SU-DHL-6 (cell line): ENCODE results near the gene SNX10.

Experiments
- H2AFZ ChIP-seq: fragments of 200-600 bp; sonication (generic); 2 replicates; pipeline ENCODE4 v1.6.1; 2014; ENCODE audit warnings: low read depth, mild to moderate bottlenecking, moderate library complexity, mixed read lengths, antibody characterized with exemption, low read length; ENCODE audit not compliant: severe bottlenecking
- H3F3A ChIP-seq: fragments of 200-600 bp; shearing (Covaris generic); 2 replicates; pipeline ENCODE4 v1.6.0; 2016; ENCODE audit warnings: antibody characterized with exemption, mild to moderate bottlenecking; ENCODE audit not compliant: insufficient read depth
- H3K27ac ChIP-seq: fragments of 200-600 bp; sonication (generic); 2 replicates; pipeline ENCODE4 v1.5.1; 2016; ENCODE audit warnings: low read depth, mild to moderate bottlenecking, low read length, moderate library complexity, mixed read lengths
- H3K27me3 ChIP-seq: fragments of 200-600 bp; sonication (generic), shearing (Covaris generic); 2 replicates; pipeline ENCODE4 v1.6.0; 2014; ENCODE audit warnings: mild to moderate bottlenecking, low read length
- H3K36me3 ChIP-seq: fragments of 200-600 bp; sonication (generic); 2 replicates; pipeline ENCODE4 v1.6.1; 2014; ENCODE audit warnings: mild to moderate bottlenecking, low read length, mixed read lengths
- H3K4me2 ChIP-seq: fragments of 300-600, 200-600 bp; shearing (Covaris generic), sonication (generic); 2 replicates; pipeline ENCODE4 v1.6.0; 2014; ENCODE audit warnings: low read length, low read depth, mild to moderate bottlenecking; ENCODE audit not compliant: poor library complexity, severe bottlenecking
- H3K4me3 ChIP-seq: fragments of 200-600 bp; sonication (generic); 2 replicates; pipeline ENCODE4 v1.5.1; 2014; ENCODE audit warnings: antibody characterized with exemption, low read length, mild to moderate bottlenecking, mixed read lengths; ENCODE audit not compliant: insufficient read depth, poor library complexity, severe bottlenecking
- H3K79me2 ChIP-seq: fragments of 200-600 bp; sonication (generic); 2 replicates; pipeline ENCODE4 v1.6.1; 2014; ENCODE audit warnings: mild to moderate bottlenecking, low read length, moderate library complexity; ENCODE audit not compliant: insufficient read depth
- H3K9ac ChIP-seq: fragments of 200-600 bp; sonication (generic); 2 replicates; pipeline ENCODE4 v1.7.0; 2014; ENCODE audit warnings: mild to moderate bottlenecking, low read length
- H3K9me2 ChIP-seq: fragments of 200-600 bp; sonication (generic); replicated peaks from 2 replicates; pipeline ENCODE4 v1.6.1; 2014; ENCODE audit warnings: low read length; ENCODE audit not compliant: insufficient read depth
- H3K9me3 ChIP-seq: fragments of 200-600 bp; sonication (generic); 2 replicates; pipeline ENCODE4 v1.6.1; 2014; ENCODE audit warnings: low read length, mixed read lengths; ENCODE audit not compliant: insufficient read depth
- H4K20me1 ChIP-seq: fragments of 200-600 bp; sonication (generic); 2 replicates; pipeline ENCODE4 v1.6.1; 2014; ENCODE audit warnings: low read depth, mild to moderate bottlenecking, antibody characterized with exemption, low read length, moderate library complexity, mixed read lengths
- CTCF ChIP-seq: fragments of 200-600 bp; sonication (generic); IDR thresholded peaks from one replicate; pipeline ENCODE4 v1.5.1; 2017; ENCODE audit warnings: antibody characterized with exemption, mild to moderate bottlenecking, low read length, moderate library complexity; ENCODE audit not compliant: insufficient read depth, poor library complexity, severe bottlenecking
- EZH2phosphoT487 ChIP-seq: fragments of 200-600 bp; sonication (generic), shearing (Covaris generic); conservative IDR thresholded peaks from 2 replicates; pipeline ENCODE4 v1.6.1; 2018; ENCODE audit warnings: mild to moderate bottlenecking, antibody characterized with exemption, low read length, moderate library complexity, mixed read lengths

Gene SNX10

GRCh38 chr7:26397332-26397731, 105.7 kb downstream of the SNX10 start:
- Histone ChIP-seq H3K9me3 (no peaks in the 10 kb centered on the region), H4K20me1 (no peaks in the 10 kb centered on the region), H2AFZ (no peak overlapping the region), H3K4me3 (no peak overlapping the region), H3K9ac (peak overlapping the region; percentile 65; the same call in 1 of the 2 replicates), H3K36me3 (no peaks in the 10 kb centered on the region), H3K27me3 (no peaks in the 10 kb centered on the region), H3K27ac (peak overlapping the region; percentile 91; the same call in 1 of the 2 replicates), H3K79me2 (no peaks in the 10 kb centered on the region), H3K4me2 (peak overlapping the region; percentile 87), H3F3A (peaks cover 27% of the 10 kb centered on the region), H3K9me2 (no peaks in the 10 kb centered on the region)
- TF ChIP-seq CTCF: no peak
- TF ChIP-seq EZH2phosphoT487: no peak

DNA sequence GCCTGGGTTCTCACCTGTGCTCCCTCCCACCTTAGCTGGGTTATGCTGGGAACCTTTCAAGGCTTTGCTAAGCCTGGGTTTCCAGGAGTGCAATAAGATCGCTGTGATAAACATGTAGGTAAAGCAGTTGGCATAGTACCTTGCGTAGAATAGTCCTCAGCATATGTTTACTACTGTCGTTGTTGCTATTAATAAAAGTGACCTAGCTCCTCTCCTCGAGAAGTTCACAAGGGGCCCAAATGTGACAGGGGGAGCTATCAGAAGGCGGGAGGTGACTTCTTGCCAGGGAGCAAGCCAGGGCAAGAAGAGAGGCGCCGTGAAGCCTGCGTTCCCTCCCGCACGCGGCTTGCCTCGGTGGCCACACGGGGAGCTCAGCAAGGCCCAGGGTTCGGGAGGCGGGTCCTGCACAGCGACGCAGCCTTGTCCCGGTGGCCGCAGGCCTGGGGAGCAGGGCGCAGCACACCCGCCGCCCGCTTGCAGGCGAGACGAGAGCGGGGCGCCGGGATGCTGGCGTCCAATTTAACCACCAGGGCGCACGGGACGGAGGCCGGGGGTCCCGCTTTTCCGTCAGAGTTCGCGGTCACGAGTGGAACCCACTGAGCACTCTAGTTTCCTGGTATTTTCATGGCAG, 106.2 kb downstream of the SNX10 start:
- no peaks in the 10 kb centered on the region for H3K36me3 ChIP-seq
- H2AFZ ChIP-seq: peak overlapping the region; percentile 92
- peak overlapping the region; percentile 65 for H3K9ac ChIP-seq
- H3K9me3 ChIP-seq: no peaks in the 10 kb centered on the region
- peak overlapping the region; percentile 51 for H3K4me3 ChIP-seq
- H4K20me1 ChIP-seq: no peaks in the 10 kb centered on the region
- peak overlapping the region; percentile 91 for H3K27ac ChIP-seq
- H3K9me2 ChIP-seq: no peaks in the 10 kb centered on the region
- no peaks in the 10 kb centered on the region for H3K79me2 ChIP-seq
- no peaks in the 10 kb centered on the region for H3K27me3 ChIP-seq
- peak overlapping the region; percentile 87 for H3K4me2 ChIP-seq
- TF ChIP-seq EZH2phosphoT487: no peak
- no peak for TF ChIP-seq CTCF
- H3F3A ChIP-seq: peaks cover 27% of the 10 kb centered on the region

GRCh38 chr7:26398427-26398755, 106.7 kb downstream of the SNX10 start:
- Histone ChIP-seq H3K27ac (peak overlapping the region; percentile 91), H3K4me2 (peak overlapping the region; percentile 87), H3K9ac (peak overlapping the region; percentile 65), H3F3A (peaks cover 27% of the 10 kb centered on the region), H3K36me3 (no peaks in the 10 kb centered on the region), H3K79me2 (no peaks in the 10 kb centered on the region), H3K9me2 (no peaks in the 10 kb centered on the region), H3K27me3 (no peaks in the 10 kb centered on the region), H3K9me3 (no peaks in the 10 kb centered on the region), H4K20me1 (no peaks in the 10 kb centered on the region), H2AFZ (peak overlapping the region; percentile 92), H3K4me3 (peak overlapping the region; percentile 51)
- no peak for TF ChIP-seq CTCF
- TF ChIP-seq EZH2phosphoT487: no peak
